Heart left ventricle (tissue), 16 donors: Measurements from ENCODE around the gene GLP1R. TPM values are rescaled to one million over a fixed set of nuclear protein-coding genes. Genes with fewer than 3 reads are reported as not detected.

Source experiments
- ATAC-seq, 4 donors: fragments of 200-7000 bp; cut with Tn5 transposase; one replicate each; pipeline ENCODE4 v1.9.1; 2020 to 2022; ENCODE audit warnings: moderate library complexity in 4 of 4, mild to moderate bottlenecking in 3 of 4, moderate number of reproducible peaks in 1 of 4
- DNase-seq, 5 donors: peaks; one replicate each; pipeline ENCODE4 v3.0.0-alpha.2; 2020
- H3K27ac ChIP-seq, 12 donors: fragments of 200-600 bp; sonication (generic) in 4 of 12; one replicate each; pipeline versions ENCODE4 v1.5.0 to v1.8.0; 2016 to 2022; ENCODE audit warnings: mild to moderate bottlenecking in 2 of 12
- H3K27me3 ChIP-seq, 9 donors: fragments of 200-600 bp; sonication (generic) in 2 of 9; one replicate each; pipeline versions ENCODE4 v1.5.1 to v1.8.0; 2016 to 2022; ENCODE audit warnings: mild to moderate bottlenecking in 3 of 9
- H3K36me3 ChIP-seq, 9 donors: fragments of 200-600 bp; sonication (generic) in 2 of 9; one replicate each; pipeline versions ENCODE4 v1.5.0 to v1.8.0; 2018 to 2022; ENCODE audit warnings: mild to moderate bottlenecking in 2 of 9
- H3K4me1 ChIP-seq, 12 donors: fragments of 200-600 bp; sonication (generic) in 4 of 12; one replicate each; pipeline versions ENCODE4 v1.5.0 to v1.8.0; 2016 to 2022; ENCODE audit warnings: mild to moderate bottlenecking in 3 of 12
- H3K4me3 ChIP-seq, 12 donors: fragments of 200-600 bp; sonication (generic) in 4 of 12; one replicate each; pipeline versions ENCODE4 v1.5.0 to v1.8.0; 2017 to 2022; ENCODE audit warnings: mild to moderate bottlenecking in 9 of 12, moderate library complexity in 4 of 12
- H3K9me3 ChIP-seq, 12 donors: fragments of 200-600 bp; sonication (generic) in 4 of 12; one replicate each; pipeline versions ENCODE4 v1.5.0 to v1.8.0; 2016 to 2022; ENCODE audit warnings: mild to moderate bottlenecking in 1 of 12
- CTCF ChIP-seq, 12 donors: fragments of 200-600 bp; sonication (generic) in 4 of 12; IDR thresholded peaks; one replicate each; pipeline versions ENCODE4 v1.5.0 to v1.8.0; 2018 to 2022; ENCODE audit warnings: antibody characterized with exemption in 12 of 12, mild to moderate bottlenecking in 5 of 12
- POLR2A ChIP-seq, 2 donors: fragments of 450-650 bp; IDR thresholded peaks; one replicate each; pipeline ENCODE4 v1.6.1; 2017; ENCODE audit warnings: antibody characterized with exemption in 2 of 2, mild to moderate bottlenecking in 2 of 2, moderate library complexity in 2 of 2
- WGBS, 4 donors: extraction: QIAGEN DNeasy Blood & Tissue Kit in 2 of 4; methylation state at CpG; one replicate each; pipeline versions ENCODE4 v1.1.5 to v1.1.7; 2013 to 2018; 5-methylcytosine and 5-hydroxymethylcytosine counted together
- intact Hi-C, 10 donors: fragments of 100-400 bp; cut with DNase I; formaldehyde crosslinking; loops; one replicate each; pipeline versions ENCODE4 v1.11.1 to v1.14.2; 2022
- polyA plus RNA-seq, 2 donors: library from polyadenylated mRNA; stranded (reverse); fragments of 200-250 nt; gene quantifications; one replicate each; pipeline ENCODE4 v1.2.3, GENCODE V29; 2013
- total RNA-seq, 9 donors: library from RNA; depleted of rRNA in 2 of 9; stranded (reverse); fragments of >200 nt in 2 of 9; fragmentation: NEBNext Ultra II Directional in 3 of 9; extraction: Animal tissue kit (Norgen Biotek cat#: 25700) in 3 of 9; gene quantifications; one replicate each; pipeline versions ENCODE4 v1.1.0 to v1.2.4, GENCODE V29; 2016 to 2023
- donor health status: ischemic (EF 13 %, LVEDD 7.1; RV severe dilation, severe dysfunction).
- donor health status: healthy with polysubstance abuse.
- donor health status: DM: no; HTN: yes; CAD: no.
- donor health status: DM: no; HTN: no; CAD: no.
- donor health status: ischemic (EF 25% LVEDD 6.9; RV normal size, moderate dysfunction).
- donor health status: ischemic (EF 25% LVEDD 5.7; RV mildly dilated, moderate dysfunction).
- donor health status: healthy.
- donor health status: DM: yes; HTN: yes; CAD: no.
- donor health status: ischemic (EF 35%, LVEDD 5.7; RV mildly dilated, moderate dysfunction).
- donor health status: nonischemic (EF 11% LVEDD 7.7; RV severe dilation, severe dysfunction).
- donor health status: DM: yes; HTN: yes; CAD: no.
- donor health status: PGD.
- donor health status: ischemic (EF 29% LVEDD 5.4; RV normal size, mild dysfunction).
- donor health status: nonischemic (EF 23%, LVEDD 6.1; RV moderate dilation, normal function).

Gene GLP1R
- total and polyA plus RNA-seq, 11 donors: 0.25 to 6.4 (median 1.6) TPM

- Histone ChIP-seq H3K4me3 (no peak overlapping the region), H3K27me3 (peaks cover 0 to 7% (median 0%) of the 10 kb centered on the region in 9 donors), H3K9me3 (no peaks in the 10 kb centered on the region), H3K4me1 (no peaks in the 10 kb centered on the region), H3K27ac (no peak overlapping the region), H3K36me3 (no peaks in the 10 kb centered on the region)
- ATAC-seq (peak in 1 of 4 donors; percentile 19), DNase-seq (no peak)
- intact Hi-C loops: no loop called here
- 81 to 85% (median 84%) methylated on average over 7 of the region's 7 CpGs for WGBS, 4 donors
- TF ChIP-seq CTCF (IDR thresholded peaks at IDR 0.05): no peak
- no peak for TF ChIP-seq POLR2A (IDR thresholded peaks at IDR 0.05)
Measured at GRCh38 chr6:39016839-39017546, 31.6 kb upstream of the GLP1R start.

- intact Hi-C loops: no loop called here
- Histone ChIP-seq H3K9me3 (no peaks in the 10 kb centered on the region), H3K36me3 (no peaks in the 10 kb centered on the region), H3K27me3 (peaks cover 0 to 7% (median 0%) of the 10 kb centered on the region in 9 donors), H3K4me1 (no peaks in the 10 kb centered on the region), H3K27ac (no peak overlapping the region), H3K4me3 (no peak overlapping the region)
- no peak for ATAC-seq
- no peak for DNase-seq
- no peak for TF ChIP-seq CTCF (IDR thresholded peaks at IDR 0.05)
- no peak for TF ChIP-seq POLR2A (IDR thresholded peaks at IDR 0.05)
- WGBS, 4 donors: 66 to 70% (median 68%) methylated on average over 4 of the region's 4 CpGs
Measured at GRCh38 chr6:39017547-39017880, 31.1 kb upstream of the GLP1R start.

- peaks cover 0 to 7% (median 0%) of the 10 kb centered on the region in 9 donors for H3K27me3 ChIP-seq
- H3K9me3 ChIP-seq: no peaks in the 10 kb centered on the region
- 28 to 42% (median 30%) methylated on average over 5 of the region's 5 CpGs for WGBS, 4 donors
- DNase-seq (peak in 3 of 5 donors; percentile 32 to 58 (median 37)), ATAC-seq (peak; percentile 86 to 97 (median 93))
- intact Hi-C loops: no loop called here
- H3K4me3 ChIP-seq: no peak overlapping the region
- no peaks in the 10 kb centered on the region for H3K4me1 ChIP-seq
- no peak overlapping the region for H3K27ac ChIP-seq
- no peak for TF ChIP-seq POLR2A (IDR thresholded peaks at IDR 0.05)
- no peak for TF ChIP-seq CTCF (IDR thresholded peaks at IDR 0.05)
- no peaks in the 10 kb centered on the region for H3K36me3 ChIP-seq
Measured at GRCh38 chr6:39018103-39018502, 30.5 kb upstream of the GLP1R start.

- TF ChIP-seq CTCF (IDR thresholded peaks at IDR 0.05) (no peak), POLR2A (IDR thresholded peaks at IDR 0.05) (no peak)
- intact Hi-C loops: no loop called here
- Histone ChIP-seq H3K4me3 (no peak overlapping the region), H3K36me3 (no peaks in the 10 kb centered on the region), H3K27ac (no peak overlapping the region), H3K27me3 (peaks cover 0 to 9% (median 0%) of the 10 kb centered on the region in 9 donors), H3K4me1 (no peaks in the 10 kb centered on the region), H3K9me3 (no peaks in the 10 kb centered on the region)
- WGBS, 4 donors: 79 to 87% (median 84%) methylated on average over 2 of the region's 2 CpGs
- ATAC-seq (no peak), DNase-seq (no peak)
Measured at GRCh38 chr6:39020136-39020535, 28.4 kb upstream of the GLP1R start.
